HepG2 (cell line): ENCODE results near the gene N4BP2.

ENCODE experiments used
- CBX5 ChIP-seq: sonication (generic); formaldehyde crosslinking; IDR thresholded peaks from 2 replicates; pipeline ENCODE4 v1.4.0; 2020; ENCODE audit warnings: missing genetic modification reagents, borderline replicate concordance
- CTCF ChIP-seq: sonication (generic); formaldehyde crosslinking; IDR thresholded peaks from 2 replicates; pipeline ENCODE4 v1.5.0; 2020; ENCODE audit warnings: mild to moderate bottlenecking, missing genetic modification reagents, moderate library complexity
- E2F5 ChIP-seq: sonication (generic); formaldehyde crosslinking; conservative IDR thresholded peaks from 2 replicates; pipeline ENCODE4 v1.4.0; 2020; ENCODE audit warnings: missing genetic modification reagents
- EZH2 ChIP-seq: conservative IDR thresholded peaks from 2 replicates; pipeline ENCODE4 v1.6.1; 2012; ENCODE audit warnings: mild to moderate bottlenecking, low read depth, low read length, moderate library complexity
- PATZ1 ChIP-seq: sonication (generic); formaldehyde crosslinking; IDR thresholded peaks from 2 replicates; pipeline ENCODE4 v1.4.0; 2020; ENCODE audit warnings: missing genetic modification reagents
- RERE ChIP-seq: IDR thresholded peaks from 2 replicates; pipeline ENCODE4 v1.6.1; 2016; ENCODE audit warnings: low read depth, missing genetic modification reagents, missing compliant biosample characterization
- SP140L ChIP-seq: sonication (generic); formaldehyde crosslinking; IDR thresholded peaks from 2 replicates; pipeline ENCODE4 v1.4.0; 2020; ENCODE audit warnings: missing genetic modification reagents, borderline replicate concordance
- TRAFD1 ChIP-seq: sonication (generic); formaldehyde crosslinking; IDR thresholded peaks from 2 replicates; pipeline ENCODE4 v1.5.1; 2020; ENCODE audit warnings: missing genetic modification reagents, mild to moderate bottlenecking, borderline replicate concordance
- ZBTB33 ChIP-seq: sonication (generic); formaldehyde crosslinking; IDR thresholded peaks from 2 replicates; pipeline ENCODE4 v1.4.0; 2020; ENCODE audit warnings: missing genetic modification reagents
- ZNF34 ChIP-seq: sonication (generic); formaldehyde crosslinking; IDR thresholded peaks from 2 replicates; pipeline ENCODE4 v1.4.0; 2020; ENCODE audit warnings: mild to moderate bottlenecking, missing genetic modification reagents, borderline replicate concordance
- ZNF607 ChIP-seq: sonication (generic); formaldehyde crosslinking; IDR thresholded peaks from 2 replicates; pipeline ENCODE4 v1.5.1; 2020; ENCODE audit warnings: missing genetic modification reagents, mild to moderate bottlenecking, borderline replicate concordance
- ZNF614 ChIP-seq: IDR thresholded peaks from 2 replicates; pipeline ENCODE4 v1.6.1; 2018; ENCODE audit warnings: missing biosample characterization, missing genetic modification reagents, inconsistent platforms, borderline replicate concordance
- ZNF720 ChIP-seq: sonication (generic); formaldehyde crosslinking; IDR thresholded peaks from 2 replicates; pipeline ENCODE4 v1.4.0; 2020; ENCODE audit warnings: missing genetic modification reagents

GRCh38 chr4:40168070-40168469 is 111.4 kb downstream of the N4BP2 start:
- no peak for TF ChIP-seq ZNF607 (CRISPR knock-in tag)
- TF ChIP-seq ZNF614 (CRISPR knock-in tag) = no peak
- TF ChIP-seq PATZ1 (CRISPR knock-in tag) = no peak
- TF ChIP-seq EZH2 = no peak
- no peak for TF ChIP-seq CBX5
- no peak for TF ChIP-seq E2F5 (CRISPR knock-in tag)
- no peak for TF ChIP-seq SP140L (CRISPR knock-in tag)
- TF ChIP-seq ZNF720 (CRISPR knock-in tag) = no peak
- TF ChIP-seq CTCF (CRISPR knock-in tag) = no peak
- no peak for TF ChIP-seq ZNF34 (CRISPR knock-in tag)
- TF ChIP-seq ZBTB33 (CRISPR knock-in tag) = no peak
- TF ChIP-seq TRAFD1 = no peak
- TF ChIP-seq RERE = no peak
